ENCODE data around the gene IGFBP6. TPM values are rescaled to one million over a fixed set of nuclear protein-coding genes. Genes with fewer than 3 reads are reported as not detected.

The IGFBP6 gene
- total RNA-seq, 1 donor from 2014 or later = 70.3 TPM

DNA sequence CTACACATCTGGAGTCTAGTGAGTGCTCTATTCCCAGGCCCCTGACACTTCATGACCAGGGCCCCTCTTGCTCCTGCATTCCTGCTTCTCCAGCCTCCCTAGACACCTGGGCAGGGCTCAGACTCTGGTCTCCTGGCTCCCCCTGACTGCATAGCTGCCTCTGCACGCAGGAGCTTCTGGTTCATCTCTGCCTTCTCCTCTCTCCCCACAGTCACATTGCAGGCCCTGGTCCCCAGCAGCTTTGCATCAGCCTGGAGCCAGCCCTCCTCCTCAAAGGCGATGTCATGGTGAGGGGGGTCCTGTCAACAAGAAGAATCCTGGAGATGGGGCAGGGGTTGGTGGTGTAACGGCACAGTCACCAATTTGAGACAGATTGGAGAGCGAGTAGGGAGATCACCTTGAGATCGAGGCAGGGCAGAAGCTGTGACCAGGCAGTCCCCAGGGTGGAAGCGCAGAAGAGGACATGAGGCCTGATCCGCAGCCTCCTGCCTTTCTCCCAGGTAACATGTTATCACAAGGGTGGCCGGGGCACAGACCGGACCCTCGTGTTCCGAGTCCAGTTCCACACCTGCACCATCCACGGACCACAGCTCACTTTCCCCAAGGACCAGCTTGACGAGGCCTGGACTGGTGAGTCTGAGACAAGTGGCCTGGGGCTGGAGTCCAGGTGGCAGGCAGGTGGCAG is 39.5 kb upstream of the IGFBP6 start:
- DNase-seq (ENCODE audit: low spot score in 2 of 2, unreplicated experiment in 2 of 2) = no peak
- Mint-ChIP-seq H3K36me3 (no peaks in the 10 kb centered on the region), H3K4me3 (no peak overlapping the region), H3K9me3 (no peaks in the 10 kb centered on the region), H3K27me3 (ENCODE audit: low read depth) (no peaks in the 10 kb centered on the region), H3K27ac (no peak overlapping the region), H3K4me1 (peaks cover 21% of the 10 kb centered on the region)
- TF ChIP-seq, protein P1, sequence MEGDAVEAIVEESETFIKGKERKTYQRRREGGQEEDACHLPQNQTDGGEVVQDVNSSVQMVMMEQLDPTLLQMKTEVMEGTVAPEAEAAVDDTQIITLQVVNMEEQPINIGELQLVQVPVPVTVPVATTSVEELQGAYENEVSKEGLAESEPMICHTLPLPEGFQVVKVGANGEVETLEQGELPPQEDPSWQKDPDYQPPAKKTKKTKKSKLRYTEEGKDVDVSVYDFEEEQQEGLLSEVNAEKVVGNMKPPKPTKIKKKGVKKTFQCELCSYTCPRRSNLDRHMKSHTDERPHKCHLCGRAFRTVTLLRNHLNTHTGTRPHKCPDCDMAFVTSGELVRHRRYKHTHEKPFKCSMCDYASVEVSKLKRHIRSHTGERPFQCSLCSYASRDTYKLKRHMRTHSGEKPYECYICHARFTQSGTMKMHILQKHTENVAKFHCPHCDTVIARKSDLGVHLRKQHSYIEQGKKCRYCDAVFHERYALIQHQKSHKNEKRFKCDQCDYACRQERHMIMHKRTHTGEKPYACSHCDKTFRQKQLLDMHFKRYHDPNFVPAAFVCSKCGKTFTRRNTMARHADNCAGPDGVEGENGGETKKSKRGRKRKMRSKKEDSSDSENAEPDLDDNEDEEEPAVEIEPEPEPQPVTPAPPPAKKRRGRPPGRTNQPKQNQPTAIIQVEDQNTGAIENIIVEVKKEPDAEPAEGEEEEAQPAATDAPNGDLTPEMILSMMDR (IDR thresholded peaks at IDR 0.05; ENCODE audit: unreplicated experiment) = no peak

DNA sequence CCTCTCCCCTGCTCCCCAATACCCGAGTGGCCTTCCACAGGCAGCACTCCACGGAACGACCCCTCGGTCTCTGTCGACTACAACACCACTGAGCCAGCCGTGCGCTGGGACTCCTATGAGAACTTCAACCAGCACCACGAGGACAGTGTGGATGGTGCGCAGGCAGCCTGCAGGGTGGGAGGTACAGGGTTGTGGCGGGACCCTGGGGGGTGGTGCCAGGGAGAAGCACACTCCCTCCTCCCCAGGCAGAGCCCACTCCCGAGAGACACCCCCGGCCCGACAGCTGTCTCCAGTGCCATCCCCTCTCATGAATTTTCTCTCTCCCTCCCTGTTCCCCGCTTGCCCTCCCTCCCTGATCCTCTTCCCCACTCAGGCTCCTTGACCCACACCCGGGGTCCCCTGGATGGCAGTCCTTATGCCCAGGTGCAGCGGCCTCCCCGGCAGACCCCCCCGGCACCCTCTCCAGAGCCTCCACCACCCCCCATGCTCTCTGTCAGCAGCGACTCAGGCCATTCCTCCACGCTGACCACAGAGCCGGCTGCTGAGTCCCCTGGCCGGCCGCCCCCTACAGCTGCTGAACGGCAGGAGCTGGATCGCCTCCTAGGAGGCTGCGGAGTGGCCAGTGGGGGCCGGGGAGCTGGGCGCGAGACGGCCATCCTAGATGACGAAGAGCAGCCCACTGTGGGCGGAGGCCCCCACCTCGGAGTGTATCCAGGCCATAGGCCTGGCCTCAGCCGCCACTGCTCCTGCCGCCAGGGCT is 38.6 kb upstream of the IGFBP6 start:
- Mint-ChIP-seq H3K4me3 (no peak overlapping the region), H3K4me1 (peaks cover 12% of the 10 kb centered on the region), H3K27ac (no peak overlapping the region), H3K36me3 (no peaks in the 10 kb centered on the region), H3K27me3 (ENCODE audit: low read depth) (no peaks in the 10 kb centered on the region), H3K9me3 (no peaks in the 10 kb centered on the region)
- TF ChIP-seq, protein P1 (IDR thresholded peaks at IDR 0.05; ENCODE audit: unreplicated experiment) = no peak
- no peak for DNase-seq (ENCODE audit: low spot score in 2 of 2, unreplicated experiment in 2 of 2)

DNA sequence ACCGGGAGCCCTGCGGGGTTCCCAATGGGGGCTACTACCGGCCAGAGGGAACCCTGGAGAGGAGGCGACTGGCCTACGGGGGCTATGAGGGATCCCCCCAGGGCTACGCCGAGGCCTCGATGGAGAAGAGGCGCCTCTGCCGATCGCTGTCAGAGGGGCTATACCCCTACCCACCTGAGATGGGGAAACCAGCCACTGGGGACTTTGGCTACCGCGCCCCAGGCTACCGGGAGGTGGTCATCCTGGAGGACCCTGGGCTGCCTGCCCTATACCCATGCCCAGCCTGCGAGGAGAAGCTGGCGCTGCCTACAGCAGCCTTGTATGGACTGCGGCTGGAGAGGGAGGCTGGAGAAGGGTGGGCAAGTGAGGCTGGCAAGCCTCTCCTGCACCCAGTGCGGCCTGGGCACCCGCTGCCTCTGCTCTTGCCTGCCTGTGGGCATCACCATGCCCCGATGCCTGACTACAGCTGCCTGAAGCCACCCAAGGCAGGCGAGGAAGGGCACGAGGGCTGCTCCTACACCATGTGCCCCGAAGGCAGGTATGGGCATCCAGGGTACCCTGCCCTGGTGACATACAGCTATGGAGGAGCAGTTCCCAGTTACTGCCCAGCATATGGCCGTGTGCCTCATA is 37.9 kb upstream of the IGFBP6 start:
- Mint-ChIP-seq H3K4me3 (no peak overlapping the region), H3K4me1 (peaks cover 8% of the 10 kb centered on the region), H3K27me3 (ENCODE audit: low read depth) (no peaks in the 10 kb centered on the region), H3K27ac (no peak overlapping the region), H3K9me3 (no peaks in the 10 kb centered on the region), H3K36me3 (no peaks in the 10 kb centered on the region)
- DNase-seq (ENCODE audit: low spot score in 2 of 2, unreplicated experiment in 2 of 2) = no peak
- TF ChIP-seq, protein P1 (IDR thresholded peaks at IDR 0.05; ENCODE audit: unreplicated experiment) = no peak

DNA sequence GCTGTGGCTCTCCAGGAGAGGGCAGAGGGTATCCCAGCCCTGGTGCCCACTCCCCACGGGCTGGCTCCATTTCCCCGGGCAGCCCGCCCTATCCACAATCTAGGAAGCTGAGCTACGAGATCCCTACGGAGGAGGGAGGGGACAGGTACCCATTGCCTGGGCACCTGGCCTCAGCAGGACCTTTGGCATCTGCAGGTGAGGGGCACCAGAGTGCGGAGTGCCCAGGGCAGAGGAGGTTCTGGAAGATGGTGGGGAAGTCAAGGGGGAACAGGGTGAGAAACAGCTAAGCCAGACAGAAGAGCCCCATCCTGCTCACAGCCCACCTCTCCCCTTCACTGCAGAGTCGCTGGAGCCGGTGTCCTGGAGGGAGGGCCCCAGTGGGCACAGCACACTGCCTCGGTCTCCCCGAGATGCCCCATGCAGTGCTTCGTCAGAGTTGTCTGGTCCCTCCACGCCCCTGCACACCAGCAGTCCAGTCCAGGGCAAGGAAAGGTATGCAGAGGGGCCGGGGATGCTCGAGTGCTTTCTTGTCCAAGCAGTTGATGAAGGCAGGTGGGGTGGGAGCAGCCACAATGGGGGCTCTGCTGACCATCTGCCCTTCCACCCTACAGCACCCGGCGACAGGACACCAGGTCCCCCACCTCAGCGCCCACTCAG is 37.3 kb upstream of the IGFBP6 start:
- H3K27me3 Mint-ChIP-seq (ENCODE audit: low read depth) = no peaks in the 10 kb centered on the region
- H3K36me3 Mint-ChIP-seq = peaks cover 5% of the 10 kb centered on the region
- H3K9me3 Mint-ChIP-seq = no peaks in the 10 kb centered on the region
- no peak for DNase-seq (ENCODE audit: low spot score in 2 of 2, unreplicated experiment in 2 of 2)
- TF ChIP-seq, protein P1 (IDR thresholded peaks at IDR 0.05; ENCODE audit: unreplicated experiment) = no peak
- H3K4me1 Mint-ChIP-seq = peaks cover 8% of the 10 kb centered on the region
- no peak overlapping the region for H3K4me3 Mint-ChIP-seq
- no peak overlapping the region for H3K27ac Mint-ChIP-seq

DNA sequence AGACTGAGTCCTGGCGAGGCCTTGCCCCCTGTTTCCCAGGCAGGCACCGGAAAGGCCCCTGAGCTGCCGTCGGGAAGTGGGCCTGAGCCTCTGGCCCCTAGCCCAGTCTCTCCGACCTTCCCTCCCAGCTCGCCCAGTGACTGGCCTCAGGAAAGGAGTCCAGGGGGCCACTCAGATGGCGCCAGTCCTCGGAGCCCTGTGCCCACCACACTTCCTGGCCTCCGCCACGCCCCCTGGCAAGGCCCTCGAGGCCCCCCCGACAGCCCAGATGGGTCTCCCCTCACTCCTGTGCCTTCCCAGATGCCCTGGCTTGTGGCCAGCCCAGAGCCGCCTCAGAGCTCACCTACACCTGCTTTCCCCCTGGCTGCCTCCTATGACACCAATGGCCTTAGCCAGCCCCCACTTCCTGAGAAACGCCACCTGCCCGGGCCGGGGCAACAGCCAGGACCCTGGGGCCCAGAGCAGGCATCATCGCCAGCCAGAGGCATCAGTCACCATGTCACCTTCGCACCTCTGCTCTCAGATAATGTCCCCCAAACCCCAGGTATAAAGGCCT is 36.7 kb upstream of the IGFBP6 start:
- Mint-ChIP-seq H3K4me3 (no peak overlapping the region), H3K27me3 (ENCODE audit: low read depth) (no peaks in the 10 kb centered on the region), H3K9me3 (no peaks in the 10 kb centered on the region), H3K4me1 (peaks cover 6% of the 10 kb centered on the region), H3K36me3 (peaks cover 6% of the 10 kb centered on the region), H3K27ac (no peak overlapping the region)
- DNase-seq (ENCODE audit: low spot score in 2 of 2, unreplicated experiment in 2 of 2) = no peak
- TF ChIP-seq, protein P1 (IDR thresholded peaks at IDR 0.05; ENCODE audit: unreplicated experiment) = no peak

All from mesothelial cell of epicardium (in vitro differentiated cells).